GM18498 (cell line): ENCODE data around the gene KLHDC3.

Experiments
- ATAC-seq: cut with Tn5 transposase; IDR thresholded peaks from one replicate; pipeline ENCODE4 v1.9.1; 2021; ENCODE audit warnings: mild to moderate bottlenecking, moderate library complexity; ENCODE audit not compliant: unreplicated experiment

KLHDC3 gene

DNA sequence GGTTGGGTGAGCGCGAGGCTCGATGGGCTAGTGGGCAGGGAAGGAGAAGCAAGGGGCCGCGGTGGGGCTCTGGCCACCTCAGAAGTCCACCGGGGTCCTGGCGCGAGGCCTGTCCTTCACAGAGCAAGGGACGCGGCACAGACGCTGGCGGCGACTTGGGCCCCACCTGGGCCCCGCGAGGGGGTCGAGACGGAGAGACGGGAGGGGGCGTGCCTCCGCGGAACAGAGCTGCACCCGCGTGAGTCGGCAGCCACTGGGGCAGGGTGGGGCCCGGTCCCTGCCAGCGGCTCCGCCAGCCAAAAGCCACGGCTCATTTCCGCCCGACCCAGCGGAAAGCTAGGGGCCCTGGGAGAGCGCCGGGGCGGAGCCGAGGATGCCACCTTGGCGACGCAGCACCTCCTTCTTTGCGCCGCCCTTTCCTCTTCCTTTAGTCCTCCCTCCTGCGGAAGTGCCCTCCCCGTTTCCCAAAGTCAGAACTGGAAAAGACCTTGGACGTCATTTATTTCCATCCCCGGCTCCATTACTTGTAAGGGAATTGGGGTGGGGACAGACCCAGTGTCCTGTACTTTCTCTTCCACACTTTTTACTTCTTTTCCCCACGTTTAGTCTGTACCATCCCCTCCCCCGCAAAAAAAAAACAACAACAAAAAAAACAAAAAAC lies 39.6 kb downstream of the KLHDC3 start, which contains the start of gene CUL7:
Gene CUL7, minus strand, starts transcription at position 307 of the 661 bp plus-strand sequence. CDS start 1,063 bp downstream, outside the sequence.
- peak; percentile 93 for ATAC-seq

DNA sequence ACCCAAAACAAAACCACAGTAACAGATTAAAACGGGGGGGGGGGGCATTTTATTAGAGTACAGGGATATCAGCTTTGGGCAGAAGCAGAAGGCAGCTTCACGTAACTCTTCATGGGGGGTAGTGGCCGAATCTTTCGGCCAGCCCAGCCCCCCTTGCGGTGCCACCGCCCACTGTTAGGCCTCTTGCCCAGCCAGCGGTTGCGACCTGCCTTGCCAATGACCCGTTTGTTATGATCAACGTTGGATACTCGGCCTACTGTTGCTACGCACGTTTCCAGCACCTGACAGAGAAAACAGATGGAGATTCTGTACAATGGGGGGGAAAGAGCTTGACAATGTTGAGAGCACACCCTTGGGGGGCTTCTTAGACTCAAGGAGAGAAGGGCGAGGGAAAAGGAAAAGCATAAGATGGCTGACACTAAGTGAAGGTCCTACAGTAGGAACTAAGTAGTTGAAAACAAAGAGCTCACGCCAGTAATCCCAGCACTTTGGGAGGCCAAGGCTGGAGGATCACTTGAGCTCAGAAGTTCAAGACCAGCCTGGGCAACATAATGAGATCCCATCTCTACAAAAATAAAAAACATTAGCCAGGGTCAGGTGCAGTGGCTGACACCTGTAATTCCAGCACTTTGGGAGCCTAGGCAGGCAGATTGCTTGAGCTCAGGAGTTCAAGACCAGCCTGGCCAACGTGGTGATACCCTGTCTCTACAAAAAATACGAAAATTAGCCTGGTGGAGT lies 40.3 kb downstream of the KLHDC3 start:
- ATAC-seq = no peak

DNA sequence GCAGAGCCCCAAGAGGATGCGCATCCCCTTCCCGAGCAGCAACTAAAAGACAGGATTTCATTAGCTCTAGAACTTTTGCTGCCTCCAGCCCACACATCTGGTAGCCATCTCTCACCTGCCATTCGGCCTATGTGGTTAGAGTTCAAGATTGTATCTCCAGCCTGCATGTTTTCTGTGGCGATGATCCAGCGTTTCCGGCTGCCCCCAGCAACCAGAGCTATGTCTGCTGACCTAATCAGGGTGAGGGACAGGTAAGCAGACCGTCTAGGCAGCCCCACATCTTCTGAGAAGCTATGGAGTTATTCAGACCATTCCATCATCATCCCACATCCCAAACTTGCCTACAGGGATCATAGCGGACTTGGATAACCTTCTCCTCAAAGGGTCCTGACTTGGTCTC lies 41.9 kb downstream of the KLHDC3 start:
- no peak for ATAC-seq

DNA sequence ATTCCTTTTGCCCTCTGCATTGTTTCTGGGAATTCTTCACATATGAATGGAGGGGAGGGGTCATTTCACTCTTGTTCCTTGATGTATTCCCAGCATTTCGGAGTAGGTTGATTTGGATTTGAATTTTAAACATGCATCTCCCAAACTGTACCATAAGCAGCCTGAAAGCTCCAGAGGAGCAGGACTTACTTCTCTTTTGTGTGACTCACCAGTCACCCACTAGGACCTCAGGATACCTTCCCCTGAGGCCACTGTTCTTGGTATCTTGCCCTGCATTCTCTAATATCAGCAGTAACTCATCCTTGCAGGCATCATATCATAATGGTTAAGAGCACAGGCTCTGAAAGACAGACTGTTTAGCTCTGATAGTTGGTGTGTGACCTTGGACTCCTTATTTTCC lies 44.5 kb downstream of the KLHDC3 start:
- no peak for ATAC-seq

DNA sequence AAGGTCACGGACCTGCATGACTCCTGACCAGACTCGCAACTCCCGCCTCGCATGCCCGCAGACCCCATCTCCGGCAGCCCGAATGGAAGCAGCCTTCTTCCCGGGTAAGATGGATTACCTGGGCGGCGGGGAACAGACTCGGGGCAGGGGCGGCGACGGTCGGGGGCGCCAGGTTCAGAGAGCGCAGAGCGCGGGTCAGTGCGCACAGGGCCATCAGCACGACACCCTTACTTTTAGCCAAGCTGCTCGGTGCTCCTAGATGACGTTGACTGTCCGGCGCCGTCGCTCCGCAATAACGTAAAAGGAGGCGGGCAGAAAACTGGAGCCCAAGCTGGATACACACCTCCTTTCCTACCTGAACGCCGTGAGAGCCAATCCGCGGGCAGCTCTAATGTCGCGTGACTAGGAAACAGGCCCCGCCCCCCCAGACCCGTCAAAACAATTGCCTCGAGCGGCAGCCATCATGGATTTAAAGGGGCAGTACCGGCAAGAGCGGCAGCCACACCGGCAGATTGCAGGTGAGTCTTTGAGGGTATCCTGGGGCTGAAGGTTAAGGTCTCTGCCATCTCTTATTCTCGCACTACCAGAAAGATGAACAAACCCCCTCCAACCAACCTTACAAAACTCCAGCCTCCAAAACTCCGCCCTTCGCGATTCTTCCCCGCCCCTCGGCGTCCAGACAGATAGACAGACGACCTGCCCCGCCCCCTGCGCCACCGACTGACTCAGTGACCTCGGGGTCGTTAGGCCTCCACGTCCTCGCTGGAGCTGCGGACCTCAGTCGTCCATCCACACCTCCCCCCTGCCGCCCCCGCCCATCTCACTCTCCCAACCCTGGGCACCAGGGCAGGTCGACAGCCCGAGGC lies 45.4 kb downstream of the KLHDC3 start, which contains the start of the genes KLC4 and MRPL2:
Gene KLC4, plus strand, starts transcription at position 464 of the 866 bp plus-strand sequence. CDS start 1,705 bp downstream, outside the sequence.
Gene MRPL2, minus strand, starts transcription at position 267 of the 866 bp plus-strand sequence. Its CDS starts 53 bp downstream, at position 214.
- peak; percentile 92 for ATAC-seq

DNA sequence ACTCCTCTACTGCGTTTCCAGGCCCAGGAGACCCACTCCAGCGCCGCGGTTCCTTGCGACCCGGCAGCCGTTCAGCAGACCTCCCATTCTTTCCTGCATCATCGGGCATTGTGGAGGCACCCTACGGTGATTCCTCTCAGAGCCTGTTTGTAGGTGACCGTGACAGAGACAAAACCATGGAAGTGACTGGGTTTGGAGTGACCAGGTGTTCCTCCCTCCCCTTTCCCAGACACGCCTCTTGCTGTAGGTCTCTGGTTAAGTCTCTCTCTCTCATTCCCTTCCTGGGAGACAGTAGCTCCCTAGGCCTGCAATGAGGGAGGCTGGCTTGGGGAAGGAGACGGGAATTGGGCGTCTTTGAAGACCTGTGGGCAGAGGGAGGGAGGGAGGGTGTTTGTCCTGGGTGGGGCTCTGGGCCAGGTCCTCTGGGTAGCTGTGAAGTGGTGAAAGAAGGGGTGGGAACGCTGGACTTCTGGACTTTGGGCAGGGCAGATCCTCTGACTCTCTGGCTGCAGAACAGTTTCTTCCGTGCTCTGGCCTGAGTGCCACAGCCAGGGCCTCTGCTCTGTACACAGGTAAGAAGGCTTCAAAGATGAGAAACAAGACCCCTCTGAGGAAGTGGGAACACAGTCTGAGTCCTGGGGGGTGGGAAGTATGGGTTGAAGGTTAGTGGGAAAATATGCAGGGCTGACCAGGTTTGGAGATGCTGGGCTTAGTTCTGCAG lies 46.1 kb downstream of the KLHDC3 start:
- no peak for ATAC-seq

DNA sequence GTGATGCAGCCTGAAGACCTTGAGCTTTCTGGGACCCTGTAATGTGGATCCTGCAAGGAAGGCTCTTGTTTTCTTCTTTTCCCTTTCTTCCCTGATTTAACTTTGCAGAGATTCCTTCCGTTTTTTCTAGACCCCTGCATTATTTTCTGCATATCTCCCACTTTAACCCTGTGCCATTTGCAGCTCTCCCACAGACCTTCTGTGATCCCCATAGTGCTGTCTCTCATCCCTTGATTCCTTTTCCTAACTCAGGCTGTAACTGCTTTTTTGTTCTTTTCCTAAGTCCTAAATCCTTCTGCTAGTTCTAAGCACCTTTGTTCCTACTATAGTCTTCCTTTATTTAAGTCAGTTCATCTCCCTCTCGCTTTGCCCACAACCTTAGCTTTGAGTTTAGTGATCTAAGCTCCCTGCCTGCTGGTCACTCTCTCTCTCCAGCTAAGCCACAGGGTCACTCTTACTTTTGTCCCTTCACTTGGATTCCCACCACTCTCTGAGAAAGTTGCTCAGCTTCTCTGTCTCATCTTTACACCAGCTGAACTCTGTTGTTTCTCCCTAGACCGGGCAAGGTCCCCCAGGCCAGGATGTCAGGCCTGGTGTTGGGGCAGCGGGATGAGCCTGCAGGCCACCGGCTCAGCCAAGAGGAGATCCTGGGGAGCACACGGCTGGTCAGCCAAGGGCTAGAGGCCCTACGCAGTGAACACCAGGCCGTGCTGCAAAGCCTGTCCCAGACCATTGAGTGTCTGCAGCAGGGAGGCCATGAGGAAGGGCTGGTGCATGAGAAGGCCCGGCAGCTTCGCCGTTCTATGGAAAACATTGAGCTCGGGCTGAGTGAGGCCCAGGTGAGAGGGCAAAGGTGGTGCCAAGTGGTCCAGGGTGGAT lies 46.9 kb downstream of the KLHDC3 start:
- ATAC-seq = no peak

DNA sequence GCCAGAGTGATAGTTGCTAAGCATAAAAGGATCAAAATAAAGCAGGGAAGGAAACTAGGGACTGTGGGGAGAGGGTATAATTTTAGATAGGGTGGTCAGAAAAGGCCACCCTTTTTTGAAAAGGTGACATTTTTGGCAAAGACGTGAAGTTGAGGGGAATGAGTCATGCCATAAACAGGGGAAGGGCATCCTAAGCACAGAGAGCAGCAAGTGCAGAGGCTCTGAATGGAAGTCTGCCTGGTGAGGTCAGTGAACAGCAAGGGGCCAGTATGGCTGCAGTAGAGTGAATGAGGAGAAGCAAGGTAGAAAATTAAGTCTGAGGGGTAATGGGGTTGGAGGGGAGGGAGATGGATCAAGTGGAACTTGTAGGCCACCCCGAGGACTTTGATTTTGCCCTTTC lies 47.8 kb downstream of the KLHDC3 start:
- no peak for ATAC-seq

DNA sequence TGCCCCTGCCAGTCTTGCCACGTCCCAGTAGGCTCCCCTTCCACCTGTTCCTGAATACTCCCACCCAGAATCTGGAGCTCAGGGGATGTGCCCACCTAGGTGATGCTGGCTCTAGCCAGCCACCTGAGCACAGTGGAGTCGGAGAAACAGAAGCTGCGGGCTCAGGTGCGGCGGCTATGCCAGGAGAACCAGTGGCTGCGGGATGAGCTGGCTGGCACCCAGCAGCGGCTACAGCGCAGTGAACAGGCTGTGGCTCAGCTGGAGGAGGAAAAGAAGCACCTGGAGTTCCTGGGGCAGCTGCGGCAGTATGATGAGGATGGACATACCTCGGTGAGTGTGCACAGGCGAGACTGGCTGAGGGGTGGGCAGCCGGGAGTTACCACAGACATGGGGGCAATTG lies 48.8 kb downstream of the KLHDC3 start:
- no peak for ATAC-seq

DNA sequence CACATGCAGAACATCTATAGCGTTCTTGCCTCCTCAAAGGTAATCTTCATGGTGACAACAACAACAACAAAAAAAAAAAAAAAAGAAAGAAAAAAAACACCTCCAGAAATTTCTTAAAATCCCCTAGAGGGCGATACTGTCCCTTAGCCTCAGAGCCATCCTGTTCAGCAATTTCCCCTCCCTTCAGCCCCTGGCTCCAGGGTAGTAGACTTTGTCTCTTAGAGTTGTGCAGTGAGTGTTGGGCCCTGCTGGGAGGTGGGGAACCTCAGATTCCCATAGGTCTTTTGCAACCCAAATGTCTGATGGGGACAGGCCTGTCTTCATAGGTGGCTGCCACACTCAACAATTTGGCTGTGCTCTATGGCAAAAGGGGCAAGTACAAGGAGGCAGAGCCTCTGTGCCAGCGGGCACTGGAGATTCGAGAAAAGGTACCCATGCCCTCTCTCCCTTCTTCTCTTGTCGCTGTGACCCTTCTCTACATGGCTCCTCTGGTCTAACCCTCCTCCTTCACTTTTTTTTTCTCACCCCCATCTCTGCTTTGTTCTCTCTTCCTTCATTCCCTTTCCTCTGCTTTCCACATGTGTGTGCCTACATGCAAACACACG lies 56.1 kb downstream of the KLHDC3 start:
- no peak for ATAC-seq
